Parathyroid adenoma (tissue), 2 donors: ENCODE data around the gene PTPRH.

ENCODE experiments used
- H2AFZ ChIP-seq: fragments of 300-600 bp; sonication (generic); one replicate; pipeline ENCODE4 v1.7.0; 2017; ENCODE audit warnings: antibody characterized with exemption, mild to moderate bottlenecking
- H3K27ac ChIP-seq: fragments of 300-600 bp; sonication (generic); one replicate; pipeline ENCODE4 v1.7.0; 2017
- H3K27me3 ChIP-seq: fragments of 300-600 bp; sonication (generic); one replicate; pipeline ENCODE4 v1.7.0; 2017; ENCODE audit warnings: low read length; ENCODE audit not compliant: control insufficient read depth, insufficient read depth
- H3K36me3 ChIP-seq: fragments of 300-600 bp; sonication (generic); one replicate; pipeline ENCODE4 v1.7.0; 2017; ENCODE audit warnings: low read length; ENCODE audit not compliant: control insufficient read depth, insufficient read depth
- H3K4me1 ChIP-seq: fragments of 300-600 bp; sonication (generic); one replicate; pipeline ENCODE4 v1.7.0; 2017; ENCODE audit warnings: control low read depth
- H3K4me2 ChIP-seq: fragments of 300-600 bp; sonication (generic); one replicate; pipeline ENCODE4 v1.7.0; 2017; ENCODE audit warnings: low read length
- H3K4me3 ChIP-seq: fragments of 300-600 bp; sonication (generic); one replicate; pipeline ENCODE4 v1.7.0; 2017; ENCODE audit warnings: low read depth, low read length
- H3K79me2 ChIP-seq: fragments of 300-600 bp; sonication (generic); one replicate; pipeline ENCODE4 v1.7.0; 2017; ENCODE audit warnings: control low read depth
- H3K9ac ChIP-seq: fragments of 300-600 bp; sonication (generic); one replicate; pipeline ENCODE4 v1.7.0; 2017; ENCODE audit warnings: mild to moderate bottlenecking
- H3K9me3 ChIP-seq: fragments of 300-600 bp; sonication (generic); one replicate; pipeline ENCODE4 v1.7.0; 2017; ENCODE audit warnings: low read length; ENCODE audit not compliant: control insufficient read depth
- CTCF ChIP-seq: fragments of 300-600 bp; sonication (generic); IDR thresholded peaks from one replicate; pipeline ENCODE4 v1.7.0; 2017; ENCODE audit warnings: antibody characterized with exemption, mild to moderate bottlenecking
- donor health status: primary hyperparathyroidism.

Gene PTPRH

GRCh38 chr19:55241143-55241934, 32.0 kb upstream of the PTPRH start:
- Histone ChIP-seq H3K27ac (no peak overlapping the region), H3K4me1 (no peaks in the 10 kb centered on the region)
- no peak for TF ChIP-seq CTCF

GRCh38 chr19:55240713-55241020, 31.4 kb upstream of the PTPRH start:
- Histone ChIP-seq H2AFZ (no peak overlapping the region), H3K4me3 (no peak overlapping the region), H3K79me2 (peaks cover 29% of the 10 kb centered on the region), H3K9ac (no peak overlapping the region), H3K4me1 (no peaks in the 10 kb centered on the region), H3K4me2 (no peak overlapping the region), H3K36me3 (no peaks in the 10 kb centered on the region), H3K27ac (no peak overlapping the region), H3K9me3 (no peaks in the 10 kb centered on the region), H3K27me3 (no peaks in the 10 kb centered on the region)
- no peak for TF ChIP-seq CTCF

More at GRCh38 chr19:55241143-55241934, 32.0 kb upstream of the PTPRH start:
- Histone ChIP-seq H3K27me3 (no peaks in the 10 kb centered on the region), H3K9ac (no peak overlapping the region), H3K79me2 (peaks cover 31% of the 10 kb centered on the region), H2AFZ (no peak overlapping the region), H3K36me3 (no peaks in the 10 kb centered on the region), H3K4me3 (no peak overlapping the region), H3K4me2 (no peak overlapping the region), H3K9me3 (no peaks in the 10 kb centered on the region)

- Histone ChIP-seq H3K9ac (no peak overlapping the region), H3K4me1 (no peaks in the 10 kb centered on the region), H3K4me2 (no peak overlapping the region), H3K4me3 (no peak overlapping the region), H3K36me3 (no peaks in the 10 kb centered on the region), H3K27me3 (no peaks in the 10 kb centered on the region), H3K79me2 (peaks cover 22% of the 10 kb centered on the region), H3K9me3 (no peaks in the 10 kb centered on the region), H3K27ac (no peak overlapping the region), H2AFZ (no peak overlapping the region)
- no peak for TF ChIP-seq CTCF
Observed at GRCh38 chr19:55239004-55239403, 29.7 kb upstream of the PTPRH start.

- Histone ChIP-seq H3K36me3 (no peaks in the 10 kb centered on the region), H3K9me3 (no peaks in the 10 kb centered on the region), H3K4me3 (no peak overlapping the region), H3K4me2 (no peak overlapping the region), H3K9ac (no peak overlapping the region), H3K27me3 (no peaks in the 10 kb centered on the region), H3K27ac (no peak overlapping the region), H2AFZ (no peak overlapping the region), H3K79me2 (peaks cover 17% of the 10 kb centered on the region), H3K4me1 (no peaks in the 10 kb centered on the region)
- no peak for TF ChIP-seq CTCF
Observed at GRCh38 chr19:55238030-55238429, 28.7 kb upstream of the PTPRH start.

GRCh38 chr19:55232986-55233385, 23.7 kb upstream of the PTPRH start:
- H2AFZ ChIP-seq: no peak overlapping the region
- H3K27ac ChIP-seq: no peak overlapping the region
- TF ChIP-seq CTCF: no peak
- H3K79me2 ChIP-seq: peaks cover 3% of the 10 kb centered on the region
- H3K36me3 ChIP-seq: no peaks in the 10 kb centered on the region
- no peak overlapping the region for H3K9ac ChIP-seq
- no peak overlapping the region for H3K4me2 ChIP-seq
- no peaks in the 10 kb centered on the region for H3K4me1 ChIP-seq
- no peaks in the 10 kb centered on the region for H3K27me3 ChIP-seq
- no peak overlapping the region for H3K4me3 ChIP-seq
- no peaks in the 10 kb centered on the region for H3K9me3 ChIP-seq
